SW480 (cell line): ENCODE measurements around the gene PDZD2.

ENCODE experiments used
- DNase-seq: peaks from one replicate; pipeline ENCODE4 v3.0.0-alpha.2; 2016; ENCODE audit warnings: low spot score

The PDZD2 gene

DNA sequence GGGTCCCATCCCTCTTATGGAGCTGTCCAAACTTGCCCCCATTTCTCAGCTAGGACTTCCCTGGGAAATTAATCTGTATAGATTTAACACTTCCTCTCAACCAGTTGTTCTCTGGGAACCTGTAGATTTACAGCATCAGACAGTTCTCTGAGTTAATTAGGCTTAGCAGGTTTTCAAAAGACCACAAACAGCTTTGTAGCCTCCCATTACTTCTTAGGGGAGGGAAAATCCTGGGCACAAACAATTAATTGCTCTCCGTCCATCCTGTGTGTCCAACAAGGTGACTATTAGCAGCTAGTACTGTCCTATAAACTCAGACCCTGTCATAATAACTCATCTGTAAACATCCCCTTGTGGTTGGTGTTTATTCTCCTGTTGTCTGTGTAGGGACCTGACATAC, 337.2 kb downstream of the PDZD2 start:
- DNase-seq = no peak

DNA sequence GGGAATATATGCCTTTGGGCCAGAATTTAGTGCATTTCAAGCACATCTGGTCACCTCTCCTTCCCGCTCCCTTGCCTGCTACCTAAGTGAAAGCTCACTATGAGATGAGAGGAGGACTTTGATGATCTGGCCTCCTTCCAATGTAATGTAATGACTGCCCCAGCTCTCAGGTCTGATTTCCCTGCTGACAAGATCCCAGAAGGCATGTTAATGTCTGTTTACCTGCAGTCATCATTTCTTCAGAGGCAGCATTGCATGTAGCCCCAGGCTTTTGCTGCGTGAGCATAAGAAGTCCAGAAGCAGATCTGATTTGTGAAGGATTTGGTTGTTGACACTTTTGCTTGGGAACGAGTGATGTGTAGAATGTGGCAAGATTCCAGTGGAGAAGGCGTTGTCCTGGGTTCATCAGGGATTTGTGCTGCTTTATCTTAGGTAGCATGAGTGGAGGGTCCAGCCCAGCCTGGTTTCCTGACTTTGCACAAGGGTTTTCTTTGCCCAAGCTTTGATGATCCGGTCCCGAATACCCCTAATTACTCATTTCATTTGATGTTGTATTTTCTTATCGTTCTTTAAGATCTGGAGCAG, 342.5 kb downstream of the PDZD2 start:
- DNase-seq = peak; percentile 67

DNA sequence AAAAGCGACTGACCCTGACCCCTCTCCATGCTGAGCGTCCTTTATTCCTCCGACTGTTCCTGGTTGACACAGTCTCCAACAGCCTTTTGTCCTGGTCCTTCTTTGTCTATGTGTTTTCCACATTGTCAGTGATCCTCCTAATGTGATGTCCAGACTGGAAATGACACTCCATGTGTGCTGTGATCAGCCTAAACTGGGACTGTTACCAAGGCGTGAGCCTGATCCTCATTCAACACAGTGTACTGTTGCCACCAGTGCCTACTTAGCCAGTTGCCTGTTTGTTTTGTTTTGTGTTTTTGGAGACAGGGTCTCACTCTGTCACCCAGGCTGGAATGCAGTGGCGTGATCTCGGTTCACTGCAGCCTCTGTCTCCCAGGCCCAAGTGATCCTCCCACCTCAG, 343.1 kb downstream of the PDZD2 start:
- DNase-seq = no peak

DNA sequence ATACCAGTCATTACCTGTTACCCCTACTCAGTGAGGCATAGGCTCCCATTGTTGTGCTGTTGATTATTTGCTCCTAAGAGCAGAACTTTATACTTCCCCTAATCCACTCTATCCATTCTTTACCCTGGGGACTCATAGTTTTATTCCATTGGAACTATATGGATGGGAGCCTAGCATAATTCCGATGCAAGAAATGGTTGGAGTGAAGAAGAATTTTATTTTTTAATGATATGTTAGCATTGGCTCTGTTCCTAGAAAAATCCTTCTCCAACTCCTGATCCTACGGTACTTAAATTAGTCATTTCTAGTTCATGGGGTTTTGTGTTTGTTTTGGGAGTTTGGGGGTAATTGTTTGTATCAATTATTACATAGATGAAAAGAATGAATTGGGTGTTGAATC, 343.7 kb downstream of the PDZD2 start:
- no peak for DNase-seq

DNA sequence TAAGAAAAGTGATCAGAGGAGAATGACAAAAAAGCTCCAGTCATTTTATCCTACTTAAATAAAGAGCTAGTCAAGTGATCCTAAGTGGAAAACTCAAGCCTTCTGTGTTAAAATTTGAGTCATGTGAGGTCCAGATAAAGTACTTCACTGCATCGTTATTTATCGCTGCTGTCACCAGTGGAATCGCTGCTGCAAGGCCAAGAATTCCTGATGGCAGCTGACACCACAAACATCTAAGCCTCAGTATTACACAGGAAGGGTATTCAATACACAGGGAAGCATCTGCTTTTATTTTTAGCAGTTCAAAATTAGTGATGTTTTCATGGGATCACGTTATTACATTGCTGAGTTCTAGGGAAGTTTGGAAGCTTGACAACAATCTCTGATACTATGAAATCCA, 344.9 kb downstream of the PDZD2 start:
- no peak for DNase-seq

DNA sequence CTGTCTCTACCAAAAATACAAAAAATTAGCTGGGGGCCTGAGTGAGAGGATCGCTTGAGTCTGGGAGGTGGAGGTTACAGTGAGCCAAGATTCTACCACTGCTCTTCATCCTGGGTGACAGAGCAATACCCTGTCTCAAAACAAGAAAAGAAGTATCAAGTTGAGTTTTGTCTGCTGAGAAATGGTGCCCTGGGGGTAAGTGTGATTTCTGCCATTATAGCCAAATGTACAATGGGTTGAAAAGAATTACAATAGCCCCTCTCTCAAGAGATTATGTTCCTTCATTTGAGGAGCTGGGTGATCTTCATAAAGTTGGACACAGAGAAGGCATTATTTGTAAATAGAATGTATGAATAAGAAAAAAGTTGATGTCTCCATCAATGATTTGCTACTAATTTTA, 345.8 kb downstream of the PDZD2 start:
- no peak for DNase-seq

DNA sequence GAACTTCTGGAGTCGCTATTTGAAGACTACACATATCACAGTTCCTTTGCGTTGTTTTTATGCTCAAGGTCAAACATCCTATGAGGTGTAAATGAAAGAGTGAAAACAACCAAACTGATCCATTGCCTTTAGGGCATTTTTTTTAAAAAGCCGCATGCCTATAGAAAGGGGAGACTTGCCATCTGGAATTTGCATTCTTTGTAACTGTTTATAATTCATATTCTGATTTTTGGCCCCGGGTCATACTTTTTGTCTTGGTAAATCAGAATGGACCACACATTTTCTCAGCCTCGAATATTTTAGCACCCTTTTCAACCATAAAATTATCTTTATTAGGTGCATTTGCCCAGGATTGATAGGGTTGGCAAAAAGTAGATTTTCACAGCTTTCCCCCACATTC, 347.2 kb downstream of the PDZD2 start:
- no peak for DNase-seq

DNA sequence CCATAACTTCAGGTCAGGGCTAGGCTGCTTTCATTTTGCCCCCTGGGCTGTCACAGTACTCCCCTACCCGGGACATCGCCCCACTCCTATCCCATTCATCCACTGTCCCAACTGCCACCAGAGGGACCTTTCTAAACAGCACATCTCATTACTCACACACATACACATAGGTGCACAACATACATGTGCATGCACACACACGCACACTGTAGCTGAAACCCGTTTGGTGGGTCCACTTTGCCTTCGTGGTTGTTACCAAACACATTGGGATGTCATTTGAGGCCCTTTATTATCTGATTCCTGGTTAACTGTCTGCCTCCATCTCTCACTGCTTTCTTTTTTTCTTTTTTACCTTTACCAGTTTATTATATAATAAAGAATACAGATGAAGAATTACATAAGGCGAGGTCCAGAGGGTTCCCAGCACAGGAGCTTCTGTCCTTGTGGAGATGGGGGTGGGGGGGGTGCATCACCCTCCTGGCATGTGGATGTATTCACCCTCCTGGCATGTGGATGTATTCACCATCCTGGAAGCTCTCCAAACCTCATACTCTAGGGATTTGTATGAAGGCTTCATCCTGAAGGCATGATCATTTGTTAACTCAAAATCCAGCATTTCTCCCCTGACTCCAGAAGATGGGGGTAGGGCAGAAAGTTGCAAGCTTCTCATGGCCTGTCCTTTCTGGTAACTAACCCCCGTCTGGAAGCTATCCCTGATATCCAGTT, 349.2 kb downstream of the PDZD2 start:
- peak; percentile 50 for DNase-seq

DNA sequence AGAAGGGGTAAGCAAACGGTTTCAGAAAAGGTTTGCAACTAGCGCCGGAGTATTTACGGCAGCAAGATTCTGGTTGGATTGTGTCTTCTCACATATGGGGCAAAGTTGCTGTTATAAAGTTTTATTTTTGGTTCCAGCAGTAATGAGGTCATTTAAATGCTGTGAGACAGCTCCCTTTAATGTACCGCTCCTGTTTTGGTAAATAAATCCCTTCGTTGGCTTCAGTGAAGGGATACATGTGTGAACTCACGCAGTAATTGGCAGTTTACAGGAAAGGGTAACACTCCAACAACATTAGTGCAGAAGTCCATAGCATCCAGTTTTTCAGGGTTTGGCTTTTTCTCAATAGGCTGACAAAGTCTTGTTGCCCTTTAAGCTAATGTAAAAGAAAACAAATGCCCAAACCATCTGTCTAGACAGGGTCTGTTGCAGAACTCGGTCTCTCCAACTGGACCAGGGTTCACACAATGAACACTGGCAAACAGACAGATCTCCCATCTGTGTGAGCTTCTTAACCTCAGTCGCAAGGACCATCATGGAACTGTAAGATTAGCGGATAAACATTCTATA, 351.2 kb downstream of the PDZD2 start:
- DNase-seq = no peak

DNA sequence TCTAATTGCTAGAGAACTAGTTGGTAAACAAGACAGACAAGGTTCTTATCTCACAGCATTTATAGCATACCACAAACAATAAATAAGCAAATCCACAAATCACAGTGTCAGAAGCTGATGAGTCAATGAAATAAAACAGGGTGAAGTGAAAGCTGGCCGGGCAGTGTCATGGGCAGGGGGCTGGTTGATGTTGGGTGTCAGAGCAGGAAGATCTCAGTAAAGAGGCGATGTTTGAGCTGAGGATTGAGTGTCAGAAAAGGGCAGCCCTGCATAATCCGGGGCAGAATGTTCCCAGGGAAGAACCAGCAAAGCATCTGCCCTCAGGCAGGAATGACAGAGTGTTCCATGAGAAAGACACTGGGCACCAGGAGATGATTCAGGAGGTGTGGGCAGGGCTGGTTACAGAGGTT, 351.8 kb downstream of the PDZD2 start:
- DNase-seq = no peak

DNA sequence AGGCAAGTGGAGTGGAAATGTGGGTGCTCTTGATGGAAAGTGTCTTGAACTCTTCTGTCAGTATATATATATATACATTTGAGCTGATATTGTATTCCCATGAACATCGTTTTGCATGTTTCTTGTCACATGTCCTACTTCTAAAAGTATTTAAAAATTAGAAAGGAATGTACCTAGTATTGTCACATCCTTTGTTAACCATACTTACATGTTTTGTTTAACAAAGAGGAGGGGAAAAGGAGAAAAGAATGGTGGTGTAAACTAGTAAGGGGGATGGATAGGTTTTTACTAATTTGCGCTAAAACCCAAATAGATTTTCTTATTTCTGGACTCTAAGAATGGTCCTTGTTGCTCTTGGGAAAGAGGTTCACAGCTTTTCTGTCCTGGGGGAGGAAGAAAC, 353.4 kb downstream of the PDZD2 start:
- DNase-seq = no peak

DNA sequence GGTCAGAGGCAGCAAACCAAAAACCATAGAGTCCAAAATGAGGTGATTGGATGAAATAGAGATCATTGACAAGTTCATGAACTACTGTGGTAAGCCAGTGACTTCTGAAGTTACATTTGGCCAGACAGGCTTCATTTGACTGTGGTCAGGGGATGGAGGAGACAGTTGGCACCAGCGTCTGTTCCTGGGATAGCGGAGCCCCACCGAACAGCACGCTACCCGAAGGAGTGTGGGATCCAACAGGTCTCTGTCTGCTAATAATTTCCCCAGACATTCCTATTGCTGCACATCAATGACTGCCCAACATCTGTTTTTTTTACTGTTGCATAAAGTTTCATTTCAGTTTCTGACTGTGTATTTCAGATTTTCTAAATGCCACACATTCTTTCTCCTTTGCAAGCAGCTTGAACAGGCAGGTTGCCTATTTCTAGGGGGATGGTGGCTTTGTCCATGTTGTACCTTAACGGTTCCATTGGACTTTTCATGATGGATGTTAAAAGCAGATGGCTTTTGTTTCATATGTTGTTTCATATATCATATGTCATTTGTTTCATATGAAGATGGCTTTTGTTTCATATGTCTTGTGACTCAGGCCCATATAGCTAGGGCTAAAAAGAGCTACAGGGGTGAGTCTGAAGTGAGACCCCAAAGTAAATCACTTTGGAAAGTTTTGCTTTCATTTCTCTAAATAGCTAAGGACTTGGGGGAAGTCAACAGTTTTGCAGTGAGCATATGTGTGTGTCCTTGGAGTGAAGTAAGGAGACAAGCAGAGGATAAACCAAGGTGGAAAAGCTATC, 354.4 kb downstream of the PDZD2 start:
- DNase-seq = no peak

DNA sequence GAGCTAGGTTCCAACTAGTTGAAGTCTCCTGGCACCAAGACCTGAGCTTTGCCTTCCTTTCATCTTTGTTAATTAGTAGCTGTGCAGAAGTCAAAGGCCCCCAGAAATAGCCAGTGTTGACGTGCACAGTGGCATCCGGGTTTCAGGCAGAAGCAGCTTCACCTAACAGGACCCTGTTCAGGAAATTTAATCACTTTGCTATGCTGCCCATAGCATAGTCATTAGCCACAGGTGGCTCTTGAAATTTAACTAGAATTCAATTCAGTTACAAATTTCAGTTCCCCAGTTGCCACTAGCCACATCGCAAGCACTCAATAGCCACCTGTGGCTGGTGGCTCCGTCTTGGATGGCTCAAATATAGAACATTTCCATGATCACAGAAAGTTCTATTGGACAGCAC, 356.1 kb downstream of the PDZD2 start:
- no peak for DNase-seq

DNA sequence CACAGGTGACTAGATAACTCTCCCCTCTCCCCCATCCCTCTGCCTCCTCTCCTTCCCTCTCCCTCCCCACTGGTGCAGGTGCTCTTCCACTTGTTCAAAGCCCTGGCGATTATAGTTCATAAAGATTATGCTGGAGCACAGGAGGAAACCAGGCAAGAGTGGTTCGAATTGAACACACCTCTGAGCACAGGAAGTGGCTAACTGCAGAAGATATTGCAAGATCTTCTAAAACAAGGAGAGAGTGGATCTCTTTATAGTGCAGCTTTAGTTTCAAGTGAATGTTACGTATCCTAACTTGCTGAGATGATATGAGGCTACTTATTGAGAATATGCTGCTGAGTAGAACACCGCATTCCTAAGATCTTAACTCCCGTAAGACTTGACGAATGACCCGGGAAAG, 356.8 kb downstream of the PDZD2 start:
- DNase-seq = no peak

DNA sequence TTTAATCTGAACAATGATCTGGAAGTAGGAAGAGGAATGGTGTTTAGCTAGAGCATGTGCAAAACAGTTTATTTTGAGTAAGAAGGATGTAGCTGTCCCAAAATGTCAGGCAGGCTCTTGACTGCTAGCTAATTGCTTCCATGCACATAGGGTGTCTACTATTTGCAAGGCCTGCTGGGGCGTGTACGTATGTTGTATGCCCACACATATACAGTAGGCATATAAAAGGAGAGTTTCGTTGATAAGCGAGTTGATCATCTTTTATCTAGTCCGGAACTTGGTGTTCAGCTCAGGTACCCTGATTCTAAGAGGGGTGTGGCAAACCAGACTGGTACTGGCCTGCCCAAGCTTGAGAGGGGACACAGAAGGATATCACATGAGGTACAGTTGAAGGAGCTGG, 358.0 kb downstream of the PDZD2 start:
- DNase-seq = no peak

DNA sequence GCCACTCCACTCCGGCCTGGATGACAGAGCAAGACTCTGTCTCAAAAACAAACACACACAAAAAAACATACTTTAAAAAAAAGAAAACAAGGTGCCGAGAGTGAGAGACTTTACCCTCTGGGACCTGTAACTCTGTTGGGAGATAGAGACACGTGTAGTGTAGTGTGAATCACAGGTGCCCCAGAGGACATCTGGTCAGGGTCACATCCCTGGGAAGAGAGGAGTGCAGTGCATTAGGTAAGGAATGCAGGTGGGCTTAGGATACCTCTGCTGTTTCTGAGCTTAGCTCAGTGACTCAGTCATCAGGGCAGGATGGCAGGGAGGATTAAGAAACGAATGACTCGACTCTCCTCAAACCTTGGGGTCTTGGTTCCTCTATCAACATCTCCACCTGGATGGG, 360.5 kb downstream of the PDZD2 start:
- no peak for DNase-seq

DNA sequence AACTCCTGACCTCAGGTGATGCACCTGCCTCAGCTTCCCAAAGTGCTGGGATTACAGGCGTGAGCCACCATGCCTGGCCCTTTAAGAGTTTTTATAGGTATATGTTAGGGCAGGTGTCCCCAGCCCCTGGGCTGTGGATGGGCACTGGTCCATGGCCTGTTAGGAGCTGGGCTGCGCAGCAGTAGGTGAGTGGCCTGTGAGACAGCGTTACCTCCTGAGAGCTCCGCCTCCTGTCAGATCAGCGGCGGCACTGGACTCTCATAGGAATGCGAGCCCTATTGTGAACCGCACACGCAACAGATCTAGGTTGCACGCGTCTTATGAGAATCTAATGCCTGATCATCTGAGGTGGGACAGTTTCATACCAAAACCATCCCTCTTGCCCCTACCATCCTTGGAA, 361.8 kb downstream of the PDZD2 start:
- DNase-seq = no peak

DNA sequence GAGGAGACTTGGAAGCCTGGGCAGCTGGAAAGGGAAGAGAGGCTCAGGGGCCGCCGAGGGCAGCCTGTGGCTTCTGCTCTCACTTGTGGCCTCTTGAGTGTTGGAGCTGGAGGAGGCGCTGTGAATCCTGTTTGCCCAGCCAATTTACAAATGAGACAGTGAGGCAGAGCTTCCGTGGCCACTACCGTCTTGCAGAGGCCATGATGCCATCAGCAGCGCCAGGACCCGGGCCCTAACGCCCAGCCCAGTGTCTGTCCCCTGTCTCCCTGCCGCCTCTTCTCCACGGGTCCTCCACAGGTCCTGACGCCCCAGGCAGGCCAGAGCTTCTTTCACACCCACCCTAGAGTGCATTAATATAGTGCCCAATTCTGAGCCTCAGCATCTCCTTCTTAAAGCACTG, 362.4 kb downstream of the PDZD2 start:
- no peak for DNase-seq

DNA sequence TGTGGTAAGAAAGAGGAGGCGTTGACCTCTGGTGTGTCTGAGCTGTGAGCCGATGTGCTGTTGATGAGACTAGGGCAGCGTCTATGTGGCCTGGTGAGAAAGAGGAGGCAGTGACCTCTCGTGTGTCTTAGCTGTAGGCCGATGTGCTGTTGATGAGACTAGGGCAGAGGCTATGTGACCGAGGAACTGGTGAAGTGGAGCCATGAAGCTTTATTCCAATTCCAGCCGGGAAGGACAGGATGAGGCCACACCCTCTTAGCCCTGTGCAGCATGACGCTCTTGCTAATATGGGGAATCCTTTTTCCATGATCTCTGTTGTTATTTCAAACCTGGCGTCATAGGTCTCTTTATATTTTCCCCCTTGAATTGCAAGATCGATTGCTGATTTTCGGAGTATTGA, 362.8 kb downstream of the PDZD2 start:
- DNase-seq = no peak

DNA sequence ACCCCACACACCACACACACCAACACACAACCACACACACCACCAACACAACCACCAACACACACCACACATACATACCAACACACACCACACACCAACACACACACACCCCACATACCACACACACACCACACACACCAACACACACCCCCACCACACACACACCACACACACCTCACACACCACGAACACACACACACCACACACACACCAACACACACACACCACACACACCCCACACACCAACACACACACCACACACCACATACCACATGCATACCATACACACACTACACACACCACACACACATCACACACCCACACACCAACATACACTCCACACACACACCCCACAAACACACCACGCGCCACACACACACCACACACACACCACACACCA, 363.8 kb downstream of the PDZD2 start:
- no peak for DNase-seq

DNA sequence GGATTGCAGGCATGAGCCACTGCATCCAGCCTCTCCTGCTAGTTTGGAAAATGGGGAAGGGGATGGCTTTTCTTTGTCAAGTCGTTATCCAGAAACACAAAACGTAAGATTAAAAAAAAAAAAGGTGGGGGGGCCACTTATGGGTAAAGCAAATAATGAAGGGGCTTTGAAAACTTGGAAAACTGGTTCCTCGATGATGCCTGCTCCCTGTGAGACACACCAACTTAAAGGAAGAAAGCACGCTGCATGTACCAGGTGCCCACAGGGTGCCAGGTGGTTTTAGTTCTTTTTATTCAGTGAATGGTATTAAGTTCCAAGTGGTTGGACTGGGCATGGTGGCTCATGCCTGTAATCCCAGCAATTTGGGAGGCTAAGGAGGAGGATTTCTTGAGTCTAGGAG, 365.1 kb downstream of the PDZD2 start:
- DNase-seq = no peak

DNA sequence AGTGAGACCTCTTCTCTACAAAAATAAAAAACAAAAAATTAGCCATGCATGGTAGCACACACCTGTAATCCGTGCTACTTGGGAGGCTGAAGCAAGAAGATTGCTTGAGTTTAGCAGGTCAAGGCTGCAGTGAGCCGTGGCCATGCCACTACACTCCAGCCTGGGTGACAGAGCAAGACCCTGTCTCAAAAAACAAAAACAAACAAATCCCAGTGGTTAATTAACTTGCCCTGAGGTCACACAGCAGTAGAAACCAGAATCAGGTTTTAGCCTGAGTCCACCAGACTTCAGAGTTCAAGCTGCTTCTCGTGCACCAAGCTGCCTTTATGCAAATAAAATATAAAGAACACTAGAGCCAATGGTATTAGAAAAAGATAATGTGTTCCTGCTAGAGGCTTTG, 365.5 kb downstream of the PDZD2 start:
- DNase-seq = no peak

DNA sequence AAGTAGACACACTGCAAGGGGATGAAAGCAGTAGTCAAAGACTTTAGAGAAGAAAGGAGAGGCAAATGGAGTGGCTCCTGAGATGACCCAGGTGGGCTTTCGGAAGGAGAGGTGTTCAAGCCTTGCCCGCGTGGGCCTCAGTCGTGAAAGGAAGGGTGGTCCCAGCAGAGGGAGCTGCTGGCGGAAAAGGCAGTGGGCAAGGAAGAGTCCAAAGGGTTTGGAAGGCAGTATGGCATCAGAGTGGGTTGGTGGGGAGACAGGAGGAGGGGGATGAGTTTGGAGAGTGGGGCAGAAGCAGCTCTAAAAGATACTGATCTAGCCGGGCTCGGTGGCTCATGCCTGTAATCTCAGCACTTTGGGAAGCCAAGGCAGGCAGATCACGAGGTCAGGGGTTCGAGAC, 369.8 kb downstream of the PDZD2 start:
- DNase-seq = no peak
